Skeletal muscle tissue (tissue), 4 donors: ENCODE results near the gene ANK2. TPM values are rescaled to one million over a fixed set of nuclear protein-coding genes. Genes with fewer than 3 reads are reported as not detected.

Source experiments
- H3K27ac ChIP-seq: one replicate; pipeline ENCODE4 v1.7.0; 2013; ENCODE audit warnings: mild to moderate bottlenecking, low read depth, low read length, inconsistent platforms
- H3K27me3 ChIP-seq, 3 donors: one replicate each; pipeline ENCODE4 v1.7.0; 2013; ENCODE audit warnings: low read length in 3 of 3; ENCODE audit not compliant: control insufficient read depth in 3 of 3, insufficient read depth in 3 of 3
- H3K36me3 ChIP-seq, 3 donors: one replicate each; pipeline ENCODE4 v1.7.0; 2013; ENCODE audit warnings: low read length in 3 of 3; ENCODE audit not compliant: control insufficient read depth in 3 of 3, insufficient read depth in 3 of 3
- H3K4me1 ChIP-seq, 3 donors: one replicate each; pipeline ENCODE4 v1.7.0; 2013; ENCODE audit warnings: low read length in 3 of 3, mild to moderate bottlenecking in 3 of 3; ENCODE audit not compliant: control insufficient read depth in 3 of 3, insufficient read depth in 3 of 3
- H3K4me3 ChIP-seq, 3 donors: one replicate each; pipeline ENCODE4 v1.7.0; 2013; ENCODE audit warnings: low read length in 3 of 3
- H3K9ac ChIP-seq, 3 donors: one replicate each; pipeline ENCODE4 v1.7.0; 2013; ENCODE audit warnings: low read length in 3 of 3, mild to moderate bottlenecking in 3 of 3, moderate library complexity in 2 of 3, low read depth in 1 of 3
- H3K9me3 ChIP-seq, 3 donors: one replicate each; pipeline ENCODE4 v1.7.0; 2013; ENCODE audit warnings: low read length in 3 of 3; ENCODE audit not compliant: control insufficient read depth in 3 of 3
- total RNA-seq: library from RNA; depleted of rRNA; stranded (reverse); fragments of >200 nt; gene quantifications from one replicate; pipeline ENCODE4 v1.2.3, GENCODE V29; 2014
- donor health status: Osteomylitis.

ANK2 gene
- total RNA-seq, 1 donor from 2014 or later, result 383 TPM

DNA sequence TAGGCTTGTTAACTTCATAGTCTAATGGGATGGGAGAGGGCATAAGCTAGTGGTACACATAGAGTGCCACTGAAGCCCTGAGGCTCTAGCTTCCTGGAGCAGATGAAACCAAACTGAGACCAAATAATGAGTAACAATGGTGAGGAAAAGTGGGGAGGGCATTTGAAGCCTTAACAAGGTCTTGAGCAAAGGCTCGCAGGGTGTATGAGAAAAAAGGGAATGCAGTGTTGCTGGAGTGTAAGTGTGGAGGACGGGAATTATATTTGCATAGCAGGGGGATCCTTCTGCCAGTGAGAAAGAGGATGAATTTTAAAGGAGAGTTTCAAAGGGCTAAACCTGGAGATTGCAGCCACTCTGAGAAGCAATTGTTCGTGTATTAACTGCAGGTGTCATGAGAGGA is 263.1 kb downstream of the ANK2 start:
- peaks cover 7 to 22% (median 12%) of the 10 kb centered on the region in 3 donors for H3K36me3 ChIP-seq
- no peaks in the 10 kb centered on the region for H3K27me3 ChIP-seq
- H3K27ac ChIP-seq, result no peak overlapping the region
- H3K9ac ChIP-seq, result no peak overlapping the region
- no peaks in the 10 kb centered on the region for H3K9me3 ChIP-seq
- peaks cover 0 to 1% (median 0%) of the 10 kb centered on the region in 3 donors for H3K4me1 ChIP-seq
- no peak overlapping the region for H3K4me3 ChIP-seq

DNA sequence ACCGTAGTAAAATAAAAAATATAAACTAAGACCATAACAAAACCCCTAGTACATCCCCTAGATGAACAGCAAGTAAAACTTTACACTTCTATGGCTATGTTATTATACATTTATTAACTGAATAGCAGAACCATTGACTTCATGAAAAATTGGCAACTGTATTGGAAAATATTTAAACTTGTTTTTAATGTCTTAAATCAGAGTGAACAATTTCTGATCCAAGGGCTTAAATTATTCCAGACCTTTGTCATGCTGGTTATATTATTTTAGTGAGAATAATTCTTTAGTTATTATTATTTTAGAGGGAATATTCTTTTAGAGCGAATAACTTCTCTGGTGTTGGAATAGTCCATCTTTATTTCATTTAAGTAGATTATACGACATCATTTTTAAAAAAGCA is 265.0 kb downstream of the ANK2 start:
- H3K9me3 ChIP-seq, result no peaks in the 10 kb centered on the region
- no peaks in the 10 kb centered on the region for H3K27me3 ChIP-seq
- H3K36me3 ChIP-seq, result peaks cover 8 to 22% (median 19%) of the 10 kb centered on the region in 3 donors
- H3K4me3 ChIP-seq, result no peak overlapping the region
- peaks cover 0 to 2% (median 0%) of the 10 kb centered on the region in 3 donors for H3K4me1 ChIP-seq
- no peak overlapping the region for H3K27ac ChIP-seq
- no peak overlapping the region for H3K9ac ChIP-seq

DNA sequence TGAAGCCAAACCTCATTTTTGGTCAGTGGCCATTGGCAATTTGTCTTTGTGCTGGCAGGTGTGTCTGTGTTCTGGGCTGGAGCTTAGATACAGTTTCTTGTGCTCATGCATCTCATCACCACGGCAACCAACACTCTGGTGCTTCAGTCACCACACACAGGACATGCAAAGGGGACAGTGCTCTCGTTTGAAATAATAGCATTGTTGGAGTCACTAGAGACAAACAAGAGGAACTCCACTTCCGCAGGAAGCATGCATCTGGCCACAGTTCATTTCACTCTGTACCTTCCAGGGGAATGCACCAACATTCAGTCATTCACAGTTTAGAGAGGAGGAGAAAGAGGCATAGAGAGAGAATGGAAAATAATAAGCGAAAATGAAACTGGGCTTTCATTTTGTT is 267.4 kb downstream of the ANK2 start:
- Histone ChIP-seq H3K4me1 (peaks cover 0 to 2% (median 0%) of the 10 kb centered on the region in 3 donors), H3K27me3 (no peaks in the 10 kb centered on the region), H3K4me3 (no peak overlapping the region), H3K27ac (no peak overlapping the region), H3K36me3 (peaks cover 3 to 20% (median 14%) of the 10 kb centered on the region in 3 donors), H3K9ac (no peak overlapping the region), H3K9me3 (no peaks in the 10 kb centered on the region)

DNA sequence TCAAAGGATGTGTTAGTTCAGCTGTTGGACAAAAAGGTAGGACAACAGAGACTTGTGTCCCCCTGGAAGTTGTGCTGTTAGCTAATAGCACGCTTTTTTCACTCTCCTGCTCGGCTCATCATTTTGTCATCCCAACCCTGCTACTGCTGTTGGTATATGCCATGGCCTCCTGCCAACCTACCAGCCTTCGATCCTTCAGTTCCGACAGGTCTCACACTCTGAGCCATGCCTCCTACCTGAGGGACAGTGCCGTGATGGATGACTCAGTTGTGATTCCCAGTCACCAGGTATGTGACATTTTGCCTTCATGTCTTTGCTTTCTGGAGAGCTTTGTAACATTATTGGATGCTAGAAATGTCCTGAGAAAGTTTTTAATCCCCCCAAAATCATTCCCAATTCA is 268.1 kb downstream of the ANK2 start:
- Histone ChIP-seq H3K9ac (no peak overlapping the region), H3K9me3 (no peaks in the 10 kb centered on the region), H3K4me1 (peaks cover 0 to 2% (median 0%) of the 10 kb centered on the region in 3 donors), H3K4me3 (no peak overlapping the region), H3K36me3 (peaks cover 3 to 14% (median 12%) of the 10 kb centered on the region in 3 donors), H3K27ac (peak overlapping the region; percentile 34), H3K27me3 (no peaks in the 10 kb centered on the region)

DNA sequence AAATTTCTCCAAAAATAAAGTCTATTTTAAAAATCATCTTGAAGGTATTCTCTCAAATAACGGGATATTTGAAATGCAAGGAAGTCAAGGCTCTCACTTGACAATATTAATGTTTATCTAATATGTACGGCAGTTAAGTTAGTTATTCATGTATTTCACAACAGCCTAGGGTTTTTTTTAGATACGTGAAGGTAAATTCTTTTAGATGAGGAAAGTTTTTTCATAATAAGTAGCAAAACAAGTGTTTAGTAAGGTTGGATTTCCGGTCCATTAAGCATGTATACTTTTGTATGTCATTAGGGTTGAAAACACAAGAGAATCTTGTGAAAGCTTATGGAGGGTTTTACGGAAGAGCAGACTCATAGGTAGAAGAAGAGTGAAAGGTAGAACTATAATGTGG is 273.3 kb downstream of the ANK2 start:
- Histone ChIP-seq H3K4me3 (no peak overlapping the region), H3K27ac (no peak overlapping the region), H3K9ac (no peak overlapping the region), H3K4me1 (no peaks in the 10 kb centered on the region), H3K27me3 (no peaks in the 10 kb centered on the region), H3K9me3 (no peaks in the 10 kb centered on the region), H3K36me3 (peaks cover 0 to 8% (median 5%) of the 10 kb centered on the region in 3 donors)

DNA sequence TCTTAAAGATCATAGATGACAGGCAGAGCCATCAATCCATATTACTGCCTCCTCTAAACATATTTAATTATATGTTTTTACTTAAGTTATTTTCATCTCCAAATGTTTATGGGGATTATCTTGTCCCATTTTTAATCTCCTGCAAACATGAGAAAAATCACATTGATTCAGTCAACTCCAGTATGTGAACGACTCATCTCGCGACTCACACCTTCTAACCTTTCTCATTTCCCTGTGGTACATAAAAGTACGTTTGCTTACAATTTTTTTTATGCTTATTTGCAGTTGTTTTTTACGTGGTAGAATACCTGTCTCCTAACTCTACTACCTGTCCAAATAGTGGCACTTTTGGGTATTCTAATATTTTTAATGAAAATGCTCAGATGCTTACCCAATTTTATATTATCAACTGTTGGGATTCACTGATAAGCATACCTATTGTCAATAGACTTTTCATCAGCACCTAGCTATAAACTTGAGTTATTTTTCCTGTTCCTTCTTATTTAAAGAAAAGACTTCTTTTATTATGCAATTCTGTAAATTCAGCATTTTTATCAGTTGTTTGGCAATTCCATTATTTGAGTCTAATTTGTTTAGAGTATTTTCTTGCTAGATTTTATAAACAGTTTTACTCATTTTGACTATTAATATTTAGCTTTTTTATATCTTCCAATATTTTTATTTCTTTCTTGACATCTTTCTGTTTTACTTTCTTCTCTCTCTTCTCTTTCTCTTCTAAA is 276.6 kb downstream of the ANK2 start:
- no peaks in the 10 kb centered on the region for H3K9me3 ChIP-seq
- H3K27ac ChIP-seq, result no peak overlapping the region
- H3K4me3 ChIP-seq, result no peak overlapping the region
- H3K36me3 ChIP-seq, result peaks cover 5 to 13% (median 6%) of the 10 kb centered on the region in 3 donors
- H3K27me3 ChIP-seq, result no peaks in the 10 kb centered on the region
- no peaks in the 10 kb centered on the region for H3K4me1 ChIP-seq
- H3K9ac ChIP-seq, result no peak overlapping the region

DNA sequence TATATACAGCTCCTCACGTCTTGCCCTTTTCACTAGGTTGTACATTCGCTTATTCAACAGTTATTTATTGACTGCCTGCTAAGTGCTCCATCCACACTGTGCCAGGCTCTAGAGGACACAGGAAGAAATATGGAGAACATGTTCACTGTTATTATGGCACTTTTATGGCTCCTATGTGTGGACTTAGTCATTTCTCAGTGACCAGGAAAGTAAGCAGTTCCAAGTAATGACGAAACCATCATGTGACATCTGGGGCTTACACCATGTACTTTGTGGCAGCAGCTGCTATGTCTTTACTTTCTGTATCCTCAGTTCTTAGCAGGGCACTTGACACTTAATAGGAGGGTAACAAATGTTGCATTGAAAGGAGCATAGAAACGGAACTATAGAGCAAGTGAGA is 278.0 kb downstream of the ANK2 start:
- Histone ChIP-seq H3K9ac (no peak overlapping the region), H3K4me1 (no peaks in the 10 kb centered on the region), H3K27me3 (no peaks in the 10 kb centered on the region), H3K36me3 (peaks cover 7 to 19% (median 14%) of the 10 kb centered on the region in 3 donors), H3K27ac (no peak overlapping the region), H3K9me3 (no peaks in the 10 kb centered on the region), H3K4me3 (no peak overlapping the region)

DNA sequence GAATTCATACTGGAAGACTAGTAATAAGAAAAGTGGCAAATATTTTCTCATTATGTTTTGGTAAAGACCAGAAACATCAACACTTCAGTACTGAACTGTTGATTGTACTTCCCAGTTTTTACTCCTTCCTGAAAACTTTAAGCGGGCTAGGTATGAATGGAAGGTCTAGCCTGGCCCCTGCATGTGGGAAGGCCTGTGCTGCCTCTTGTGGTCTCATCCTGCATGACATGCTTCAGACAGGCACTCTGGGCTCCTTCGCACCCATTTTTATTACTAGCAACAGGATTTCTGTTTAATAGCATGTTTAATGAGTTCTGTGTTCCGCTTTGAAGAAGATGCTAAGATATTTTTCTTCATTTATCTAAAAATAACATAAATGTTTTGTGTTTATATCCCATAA is 279.1 kb downstream of the ANK2 start:
- Histone ChIP-seq H3K27me3 (no peaks in the 10 kb centered on the region), H3K4me1 (no peaks in the 10 kb centered on the region), H3K36me3 (peaks cover 12 to 25% (median 21%) of the 10 kb centered on the region in 3 donors)

DNA sequence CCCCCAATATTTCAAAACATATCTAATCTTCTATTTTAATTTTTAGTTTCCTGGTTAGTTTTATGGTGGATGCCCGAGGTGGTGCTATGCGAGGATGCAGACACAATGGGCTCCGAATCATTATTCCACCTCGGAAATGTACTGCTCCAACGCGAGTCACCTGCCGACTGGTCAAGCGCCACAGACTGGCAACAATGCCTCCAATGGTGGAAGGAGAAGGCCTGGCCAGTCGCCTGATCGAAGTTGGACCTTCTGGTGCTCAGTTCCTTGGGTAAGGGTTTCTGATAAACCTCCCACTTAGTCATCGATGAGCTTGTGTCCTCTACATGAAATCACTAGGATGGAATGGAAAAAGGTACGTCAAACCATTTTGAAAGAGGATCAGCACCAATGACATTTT is 280.7 kb downstream of the ANK2 start:
- Histone ChIP-seq H3K9ac (no peak overlapping the region), H3K4me1 (no peaks in the 10 kb centered on the region), H3K9me3 (no peaks in the 10 kb centered on the region), H3K27ac (no peak overlapping the region), H3K4me3 (no peak overlapping the region), H3K27me3 (no peaks in the 10 kb centered on the region), H3K36me3 (peaks cover 15 to 25% (median 25%) of the 10 kb centered on the region in 3 donors)

More for the DNA sequence above, 279.1 kb downstream of the ANK2 start:
- Histone ChIP-seq H3K27ac (no peak overlapping the region), H3K9ac (no peak overlapping the region), H3K4me3 (no peak overlapping the region), H3K9me3 (no peaks in the 10 kb centered on the region)

DNA sequence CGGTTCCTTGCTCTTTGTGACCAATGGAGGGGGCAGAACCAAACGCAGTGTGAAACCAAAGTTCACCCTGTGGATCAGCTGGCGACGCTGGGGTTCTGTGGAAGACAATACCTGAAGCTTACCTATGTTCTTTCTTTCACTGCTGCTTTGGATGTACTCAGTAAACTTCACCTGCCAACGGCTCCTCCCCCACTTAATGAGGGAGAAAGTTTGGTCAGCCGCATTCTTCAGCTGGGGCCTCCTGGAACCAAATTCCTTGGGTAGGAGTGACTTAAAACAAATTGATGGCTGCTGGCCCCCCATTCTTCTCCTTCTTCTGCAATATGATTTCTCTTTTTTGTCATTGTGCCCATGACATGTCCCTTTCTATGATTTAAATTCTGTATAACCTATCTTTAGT is 282.4 kb downstream of the ANK2 start:
- H3K27me3 ChIP-seq, result no peaks in the 10 kb centered on the region
- H3K9ac ChIP-seq, result no peak overlapping the region
- H3K36me3 ChIP-seq, result peaks cover 18 to 35% (median 31%) of the 10 kb centered on the region in 3 donors
- no peak overlapping the region for H3K27ac ChIP-seq
- H3K9me3 ChIP-seq, result no peaks in the 10 kb centered on the region
- H3K4me3 ChIP-seq, result no peak overlapping the region
- no peaks in the 10 kb centered on the region for H3K4me1 ChIP-seq
